Caco-2 (cell line): Measurements from ENCODE around the gene PHETA1. TPM values are rescaled to one million over a fixed set of nuclear protein-coding genes. Genes with fewer than 3 reads are reported as not detected.

ENCODE experiments used
- BruUV-seq: library from RNA; stranded (reverse); fragments of 400-500 nt; replicated peaks from 2 replicates; lab custom pipeline; 2021; lab: Mats Ljungman, UMichigan
- CTCF ChIA-PET: fragments of 300-600 bp; sonication (Branson Sonifier 250); formaldehyde crosslinking; loops from one replicate; lab custom pipeline; 2022; ENCODE audit warnings: antibody characterized with exemption; lab: Charles Lee
- POLR2A ChIA-PET: fragments of 300-600 bp; sonication (Branson Sonifier 250); formaldehyde crosslinking; loops from one replicate; lab custom pipeline; 2022; ENCODE audit warnings: antibody characterized with exemption; lab: Charles Lee
- DNase-seq, 2 experiments: peaks; one replicate each; pipeline versions ENCODE4 v3.0.0 to v3.0.0-alpha.2; 2020 to 2022
- H3K27me3 ChIP-seq: replicated peaks from 2 replicates; pipeline ENCODE4 v1.6.0; 2011; ENCODE audit warnings: low read length; ENCODE audit not compliant: control insufficient read depth, insufficient read depth
- H3K36me3 ChIP-seq: 2 replicates; pipeline ENCODE4 v1.5.1; 2011; ENCODE audit warnings: low read length; ENCODE audit not compliant: control insufficient read depth, insufficient read depth
- H3K4me1 ChIP-seq: fragments of 250-450 bp; sonication (Bioruptor Pico); 2 replicates; pipeline ENCODE4 v1.5.1; 2020; ENCODE audit warnings: mild to moderate bottlenecking
- H3K4me3 ChIP-seq: 2 replicates; pipeline ENCODE4 v1.5.1; 2011; ENCODE audit warnings: low read depth, mild to moderate bottlenecking, control low read depth, low read length
- H3K9me3 ChIP-seq: fragments of 250-450 bp; sonication (Bioruptor Pico); 2 replicates; pipeline ENCODE4 v1.5.1; 2020; ENCODE audit warnings: mild to moderate bottlenecking, moderate library complexity
- H3K27ac Mint-ChIP-seq: one replicate; pipeline ENCODE4 v1.8.0; 2022; ENCODE audit warnings: mixed read lengths; ENCODE audit not compliant: unreplicated experiment
- H3K27me3 Mint-ChIP-seq: one replicate; pipeline ENCODE4 v1.8.0; 2022; ENCODE audit warnings: mixed read lengths; ENCODE audit not compliant: insufficient read depth, unreplicated experiment
- H3K36me3 Mint-ChIP-seq: one replicate; pipeline ENCODE4 v1.8.0; 2022; ENCODE audit warnings: mild to moderate bottlenecking, mixed read lengths; ENCODE audit not compliant: insufficient read depth, unreplicated experiment
- H3K4me1 Mint-ChIP-seq: one replicate; pipeline ENCODE4 v1.8.0; 2022; ENCODE audit warnings: low read depth, mixed read lengths; ENCODE audit not compliant: unreplicated experiment
- H3K4me3 Mint-ChIP-seq: one replicate; pipeline ENCODE4 v1.8.0; 2022; ENCODE audit warnings: mild to moderate bottlenecking, moderate library complexity, mixed read lengths; ENCODE audit not compliant: unreplicated experiment
- H3K9me3 Mint-ChIP-seq: one replicate; pipeline ENCODE4 v1.8.0; 2022; ENCODE audit warnings: mixed read lengths; ENCODE audit not compliant: unreplicated experiment
- CTCF ChIP-seq, 2 experiments: fragments of 200-600 bp in 1 of 2; IDR thresholded peaks; 1 replicate in 1 of 2; 2 replicates in 1 of 2; pipeline versions ENCODE4 v1.5.1 to v1.8.0; 2011 to 2022; ENCODE audit warnings: antibody characterized with exemption in 1 of 2, control low read depth in 1 of 2, inconsistent platforms in 1 of 2, low read depth in 1 of 2, low read length in 1 of 2, mild to moderate bottlenecking in 1 of 2, moderate library complexity in 1 of 2; ENCODE audit not compliant: insufficient read depth in 1 of 2, severe bottlenecking in 1 of 2, unreplicated experiment in 1 of 2
- intact Hi-C: fragments of 100-400 bp; cut with micrococcal nuclease; formaldehyde crosslinking; loops from one replicate; pipeline ENCODE4 v1.10.0; 2022; ENCODE audit not compliant: unreplicated experiment
- total RNA-seq: library from RNA; stranded (reverse); gene quantifications from 2 replicates; pipeline ENCODE4 v1.2.3, GENCODE V29; 2022

PHETA1 gene
- total RNA-seq, 1 experiment from 2014 or later: 14.9 TPM

GRCh38 chr12:111369496-111370220, 763 bp upstream of the PHETA1 start:
- POLR2A ChIA-PET: no interaction called here
- CTCF ChIA-PET: interaction anchor here (1.2 kb wide), 1 partner anchor 27 kb away, joined by 5 read pairs; no protein-coding TSS in a partner anchor
- TSS peak; percentile 79 for BruUV-seq
- H3K36me3 ChIP-seq: no peaks in the 10 kb centered on the region
- no peaks in the 10 kb centered on the region for H3K27me3 ChIP-seq
- H3K27me3 Mint-ChIP-seq: no peaks in the 10 kb centered on the region
- H3K36me3 Mint-ChIP-seq: peaks cover 16% of the 10 kb centered on the region
- H3K9me3 Mint-ChIP-seq: no peaks in the 10 kb centered on the region
- H3K4me3 Mint-ChIP-seq: peak overlapping the region; percentile 77
- no peaks in the 10 kb centered on the region for H3K9me3 ChIP-seq
- peaks cover 6% of the 10 kb centered on the region for H3K4me1 Mint-ChIP-seq
- intact Hi-C loops: no loop called here
- peak overlapping the region; percentile 50 for H3K4me3 ChIP-seq
- H3K4me1 ChIP-seq: peaks cover 12% of the 10 kb centered on the region
- no peak for DNase-seq
- TF ChIP-seq CTCF (IDR thresholded peaks at IDR 0.05; ENCODE audit: insufficient read depth in 1 of 2, low read depth in 1 of 2, low read length in 1 of 2, severe bottlenecking in 1 of 2, unreplicated experiment in 1 of 2): no peak
- H3K27ac Mint-ChIP-seq: no peak overlapping the region

GRCh38 chr12:111368291-111368787, 556 bp downstream of the PHETA1 start:
- H3K4me1 Mint-ChIP-seq: peaks cover 6% of the 10 kb centered on the region
- H3K27me3 Mint-ChIP-seq: no peaks in the 10 kb centered on the region
- POLR2A ChIA-PET: no interaction called here
- intact Hi-C loops: no loop called here
- H3K4me1 ChIP-seq: peaks cover 17% of the 10 kb centered on the region
- no peaks in the 10 kb centered on the region for H3K27me3 ChIP-seq
- no peaks in the 10 kb centered on the region for H3K9me3 Mint-ChIP-seq
- H3K4me3 ChIP-seq: peak overlapping the region; percentile 50
- H3K9me3 ChIP-seq: no peaks in the 10 kb centered on the region
- peak overlapping the region; percentile 33 for H3K27ac Mint-ChIP-seq
- H3K36me3 Mint-ChIP-seq: peaks cover 19% of the 10 kb centered on the region
- DNase-seq: no peak
- TF ChIP-seq CTCF (IDR thresholded peaks at IDR 0.05; ENCODE audit: insufficient read depth in 1 of 2, low read depth in 1 of 2, low read length in 1 of 2, severe bottlenecking in 1 of 2, unreplicated experiment in 1 of 2): no peak
- peak overlapping the region; percentile 77 for H3K4me3 Mint-ChIP-seq
- no peaks in the 10 kb centered on the region for H3K36me3 ChIP-seq
- BruUV-seq: TSS peak; percentile 54
- CTCF ChIA-PET: interaction anchor here (0.5 to 2.0 kb wide), 2 partner anchors 29 to 56 kb away, joined by 3 to 9 read pairs; no protein-coding TSS in a partner anchor

DNA sequence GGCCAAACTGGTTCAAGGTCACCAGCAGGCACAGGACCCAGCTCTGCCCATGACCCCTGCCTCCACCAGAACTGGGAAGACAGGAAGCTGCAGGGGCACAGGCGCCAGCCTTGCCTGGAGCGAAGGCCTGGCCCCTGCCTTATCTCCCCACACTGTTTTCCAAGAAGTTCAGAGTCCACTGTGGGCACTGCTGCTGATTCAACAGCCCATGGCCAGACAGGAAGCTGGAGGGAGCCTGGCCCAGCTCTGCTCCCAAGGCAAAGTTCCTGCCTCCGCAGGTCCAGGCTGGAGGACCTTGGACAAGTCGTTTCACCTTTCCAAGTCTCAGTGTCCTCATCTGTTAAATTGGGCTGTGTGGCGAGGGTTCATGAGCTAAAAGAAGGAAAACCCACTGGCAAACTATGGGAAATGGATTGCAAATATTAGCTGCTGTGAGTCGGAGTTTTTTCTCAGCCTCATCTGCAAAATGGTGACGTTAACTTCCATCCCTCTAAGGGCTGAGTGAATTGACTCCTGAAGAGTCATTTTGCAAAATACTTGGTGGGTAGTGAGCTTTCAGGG, 1.2 kb downstream of the PHETA1 start:
- H3K27me3 ChIP-seq: no peaks in the 10 kb centered on the region
- TF ChIP-seq CTCF (IDR thresholded peaks at IDR 0.05; ENCODE audit: insufficient read depth in 1 of 2, low read depth in 1 of 2, low read length in 1 of 2, severe bottlenecking in 1 of 2, unreplicated experiment in 1 of 2): no peak
- Mint-ChIP-seq H3K4me3 (peak overlapping the region; percentile 77), H3K9me3 (no peaks in the 10 kb centered on the region), H3K27ac (peak overlapping the region; percentile 33), H3K4me1 (peaks cover 6% of the 10 kb centered on the region), H3K27me3 (no peaks in the 10 kb centered on the region), H3K36me3 (peaks cover 19% of the 10 kb centered on the region)
- no peaks in the 10 kb centered on the region for H3K9me3 ChIP-seq
- POLR2A ChIA-PET: no interaction called here
- H3K4me3 ChIP-seq: peak overlapping the region; percentile 50
- intact Hi-C loops: no loop called here
- CTCF ChIA-PET: interaction anchor here (0.5 to 2.0 kb wide), 4 partner anchors 29 to 410 kb away, joined by 3 to 9 read pairs (median 3); no protein-coding TSS in a partner anchor
- no TSS peak for BruUV-seq
- peaks cover 17% of the 10 kb centered on the region for H3K4me1 ChIP-seq
- DNase-seq: peak; percentile 72 to 83
- H3K36me3 ChIP-seq: no peaks in the 10 kb centered on the region
